Measurements from ENCODE around the gene STX8.

DNA sequence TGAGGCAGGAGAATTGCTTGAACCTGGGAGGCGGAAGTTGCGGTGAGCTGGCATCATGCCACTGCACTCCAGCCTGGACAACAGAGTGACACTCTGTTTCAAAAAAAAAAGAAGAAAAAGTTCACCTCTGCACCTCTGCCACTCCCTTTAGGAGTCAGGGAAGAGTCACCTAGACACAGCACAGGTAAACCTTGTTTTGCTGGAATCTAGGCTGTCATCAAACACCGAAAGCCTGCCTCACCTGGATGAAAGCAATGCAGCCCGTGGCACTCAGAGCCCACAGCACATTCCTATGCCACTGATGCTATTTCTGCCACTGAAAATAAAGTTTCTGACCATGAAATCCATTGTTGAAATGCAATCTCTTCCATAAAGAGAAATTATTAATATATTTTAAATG is 23.0 kb upstream of the STX8 start:
- TF ChIP-seq, protein P1, sequence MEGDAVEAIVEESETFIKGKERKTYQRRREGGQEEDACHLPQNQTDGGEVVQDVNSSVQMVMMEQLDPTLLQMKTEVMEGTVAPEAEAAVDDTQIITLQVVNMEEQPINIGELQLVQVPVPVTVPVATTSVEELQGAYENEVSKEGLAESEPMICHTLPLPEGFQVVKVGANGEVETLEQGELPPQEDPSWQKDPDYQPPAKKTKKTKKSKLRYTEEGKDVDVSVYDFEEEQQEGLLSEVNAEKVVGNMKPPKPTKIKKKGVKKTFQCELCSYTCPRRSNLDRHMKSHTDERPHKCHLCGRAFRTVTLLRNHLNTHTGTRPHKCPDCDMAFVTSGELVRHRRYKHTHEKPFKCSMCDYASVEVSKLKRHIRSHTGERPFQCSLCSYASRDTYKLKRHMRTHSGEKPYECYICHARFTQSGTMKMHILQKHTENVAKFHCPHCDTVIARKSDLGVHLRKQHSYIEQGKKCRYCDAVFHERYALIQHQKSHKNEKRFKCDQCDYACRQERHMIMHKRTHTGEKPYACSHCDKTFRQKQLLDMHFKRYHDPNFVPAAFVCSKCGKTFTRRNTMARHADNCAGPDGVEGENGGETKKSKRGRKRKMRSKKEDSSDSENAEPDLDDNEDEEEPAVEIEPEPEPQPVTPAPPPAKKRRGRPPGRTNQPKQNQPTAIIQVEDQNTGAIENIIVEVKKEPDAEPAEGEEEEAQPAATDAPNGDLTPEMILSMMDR (IDR thresholded peaks at IDR 0.05) = no peak
- TF ChIP-seq POLR2A (IDR thresholded peaks at IDR 0.05) = no peak

All from Peyer's patch (tissue), 4 donors.